Lung (tissue), 16 donors: ENCODE measurements around the gene PCID2. TPM values are rescaled to one million over a fixed set of nuclear protein-coding genes. Genes with fewer than 3 reads are reported as not detected.
"Not testable (repeated sequence)": the region's sequence is repeated elsewhere in the genome, so short reads cannot be mapped to it uniquely, and the experiment has no call there.

Experiments used
- ATAC-seq: fragments of 200-7000 bp; cut with Tn5 transposase; one replicate; pipeline ENCODE4 v1.9.1; 2020; ENCODE audit warnings: moderate number of reproducible peaks; ENCODE audit not compliant: insufficient read depth, low FRiP score
- DNase-seq, 3 donors: peaks; one replicate each; pipeline ENCODE4 v3.0.0-alpha.2; 2013 to 2017
- H3K27ac ChIP-seq, 2 donors: one replicate each; pipeline ENCODE4 v1.5.1; 2013; ENCODE audit warnings: mild to moderate bottlenecking in 2 of 2, moderate library complexity in 2 of 2, control low read depth in 1 of 2, inconsistent platforms in 1 of 2, low read depth in 1 of 2, low read length in 1 of 2
- H3K27me3 ChIP-seq, 3 donors: one replicate each; pipeline ENCODE4 v1.5.1; 2013; ENCODE audit warnings: low read length in 2 of 3; ENCODE audit not compliant: control insufficient read depth in 3 of 3, insufficient read depth in 3 of 3
- H3K36me3 ChIP-seq, 4 donors: one replicate each; pipeline ENCODE4 v1.5.1; 2013; ENCODE audit warnings: low read length in 4 of 4, mild to moderate bottlenecking in 1 of 4, moderate library complexity in 1 of 4; ENCODE audit not compliant: control insufficient read depth in 4 of 4, insufficient read depth in 4 of 4
- H3K4me1 ChIP-seq, 5 donors: one replicate each; pipeline ENCODE4 v1.5.1; 2013; ENCODE audit warnings: low read length in 5 of 5, mild to moderate bottlenecking in 2 of 5, moderate library complexity in 1 of 5; ENCODE audit not compliant: control insufficient read depth in 5 of 5, insufficient read depth in 5 of 5
- H3K4me3 ChIP-seq: one replicate; pipeline ENCODE4 v1.5.1; 2013; ENCODE audit warnings: mild to moderate bottlenecking, control low read depth, moderate library complexity
- H3K9ac ChIP-seq, 2 donors: one replicate each; pipeline ENCODE4 v1.5.1; 2013; ENCODE audit warnings: low read length in 2 of 2, control low read depth in 1 of 2; ENCODE audit not compliant: insufficient read depth in 1 of 2
- H3K9me3 ChIP-seq, 4 donors: one replicate each; pipeline ENCODE4 v1.5.1; 2013; ENCODE audit warnings: low read length in 3 of 4, mild to moderate bottlenecking in 1 of 4, moderate library complexity in 1 of 4; ENCODE audit not compliant: control insufficient read depth in 4 of 4, insufficient read depth in 3 of 4
- CTCF ChIP-seq: IDR thresholded peaks from 2 replicates; pipeline ENCODE4 v1.5.1; 2012; ENCODE audit warnings: mild to moderate bottlenecking; ENCODE audit errors: control extremely low read depth, extremely low read depth
- WGBS, 2 donors: extraction: QIAGEN DNeasy Blood & Tissue Kit; methylation state at CpG; one replicate each; pipeline ENCODE4 v1.1.7; 2013; 5-methylcytosine and 5-hydroxymethylcytosine counted together
- long read RNA-seq, 5 donors: transcript quantifications; one replicate each; lab custom pipeline, GENCODE V29; 2026
- polyA plus RNA-seq, 2 donors: library from polyadenylated mRNA; stranded (reverse); fragments of 200-250 nt; gene quantifications; one replicate each; pipeline ENCODE4 v1.2.1, GENCODE V29; 2013
- total RNA-seq, 2 donors: library from RNA; depleted of rRNA in 1 of 2; stranded (reverse); fragments of >200 nt in 1 of 2; gene quantifications; one replicate each; pipeline ENCODE4 v1.2.1, GENCODE V29; 2014 to 2021
- donor health status: control.
- donor health status: control.
- donor health status: Bipolar disorder and iron deficiency.
- donor health status: healthy.
- donor health status: DM: yes; HTN: yes; CAD: no.

The PCID2 gene
- total RNA-seq, result 10 to 100 TPM; 36.8 to 86.2 TPM
- 10 to 100 TPM; 31.5 to 37.8 TPM for polyA plus RNA-seq
- long read RNA-seq, donor 1, partial matches to known transcripts, result 11 of 22 reads
- long read RNA-seq, donor 1, other reads (novel, unspliced or antisense), result 10 of 22 reads
- long read RNA-seq, donor 2, partial matches to known transcripts, result 0 of 2 reads
- long read RNA-seq, donor 2, other reads (novel, unspliced or antisense), result 0 of 2 reads
- long read RNA-seq, donor 3, result 0 reads
- long read RNA-seq, donor 4, result 0 reads
- long read RNA-seq, donor 5, partial matches to known transcripts, result 31 of 37 reads
- long read RNA-seq, donor 5, other reads (novel, unspliced or antisense), result 5 of 37 reads

GRCh38 chr13:113208421-113209335 lies at the start of gene PCID2:
TSS of gene PCID2 (minus strand) at chr13:113208669. CDS start at chr13:113208634, 35 bp downstream.
- H3K27ac ChIP-seq, result peak within 1 kb of the TSS; percentile 99 to 100
- peak within 1 kb of the TSS; percentile 83 for H3K4me3 ChIP-seq
- peaks cover 0 to 27% (median 12%) of the 10 kb centered on the region in 5 donors for H3K4me1 ChIP-seq
- DNase-seq (peak; percentile 92 to 95 (median 94)), ATAC-seq (peak; percentile 91)
- peaks cover 0 to 4% (median 0%) of the 10 kb centered on the region in 4 donors for H3K36me3 ChIP-seq
- WGBS, 2 donors, result 0 to 1% methylated on average over 81 to 103 of the region's 103 CpGs
- no peaks in the 10 kb centered on the region for H3K27me3 ChIP-seq
- no peaks in the 10 kb centered on the region for H3K9me3 ChIP-seq
- peak within 1 kb of the TSS; percentile 49 to 88 for H3K9ac ChIP-seq
- TF ChIP-seq CTCF, result no peak

DNA sequence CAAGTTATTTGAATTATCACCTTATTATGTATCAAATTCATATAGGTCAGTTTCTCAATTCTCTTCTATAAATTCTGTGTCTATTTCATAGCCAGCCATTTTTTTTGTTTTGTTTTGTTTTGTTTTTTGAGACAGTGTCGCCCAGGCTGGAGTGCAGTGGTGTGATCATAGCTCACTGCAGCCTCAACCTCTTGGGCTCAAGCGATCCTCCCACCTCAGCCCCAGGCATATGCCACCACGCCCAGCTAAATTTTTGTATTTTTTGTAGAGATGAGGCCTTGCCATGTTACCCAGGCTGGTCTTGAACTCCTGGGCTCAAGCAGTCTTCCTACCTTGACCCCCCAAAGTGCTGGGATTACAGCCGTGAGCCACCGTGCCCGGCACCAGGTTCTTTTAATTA lies 49.4 kb upstream of the PCID2 start:
- not testable (repeated sequence) for H3K27ac ChIP-seq, DNase-seq, ATAC-seq, H3K9ac ChIP-seq, H3K4me3 ChIP-seq, H3K27me3 ChIP-seq, H3K9me3 ChIP-seq, H3K4me1 ChIP-seq
- WGBS, 2 donors, result 96 to 98% methylated on average over 6 of the region's 6 CpGs
- H3K36me3 ChIP-seq, result peaks cover 32 to 44% (median 41%) of the 10 kb centered on the region in 4 donors

DNA sequence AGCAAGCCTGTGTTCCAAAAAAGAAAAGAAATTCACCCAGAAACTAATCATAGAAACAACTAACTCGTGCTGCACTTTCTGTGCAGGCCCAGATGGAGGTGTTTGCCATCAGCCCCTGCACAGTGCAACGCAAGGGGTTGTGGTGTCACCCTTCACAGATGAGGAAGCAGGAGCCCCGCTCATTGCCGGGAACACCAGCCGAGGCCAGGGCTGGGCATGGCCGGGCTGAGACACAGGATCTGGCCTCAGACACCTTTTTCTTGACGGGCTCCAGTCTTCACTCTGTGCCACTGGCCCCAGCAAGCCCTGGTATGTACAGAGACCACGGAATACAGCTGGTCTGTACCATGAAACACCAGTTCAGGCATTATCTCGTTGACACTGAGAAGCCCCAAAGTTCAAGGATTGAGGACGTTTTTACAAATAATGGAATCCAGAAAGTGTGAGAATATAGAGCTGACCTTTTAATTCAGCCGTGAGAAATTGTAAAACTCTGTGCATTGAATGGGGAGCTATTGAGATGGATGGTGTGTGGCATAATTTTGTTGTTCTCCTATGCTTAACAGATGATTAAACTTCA lies 44.1 kb upstream of the PCID2 start:
- Histone ChIP-seq H3K36me3 (peaks cover 35 to 56% (median 49%) of the 10 kb centered on the region in 4 donors), H3K27me3 (no peaks in the 10 kb centered on the region), H3K4me3 (no peak overlapping the region), H3K9ac (no peak overlapping the region), H3K27ac (no peak overlapping the region), H3K4me1 (no peaks in the 10 kb centered on the region), H3K9me3 (no peaks in the 10 kb centered on the region)
- 80 to 91% methylated on average over 11 of the region's 11 CpGs for WGBS, 2 donors
- DNase-seq (peak; percentile 52 to 83 (median 71)), ATAC-seq (no peak)
- no peak for TF ChIP-seq CTCF
